Adipocyte (in vitro differentiated cells): ENCODE measurements around the gene GABRR1.

Experiments
- DNase-seq: peaks from one replicate; pipeline ENCODE4 v3.0.0-alpha.2; 2015; ENCODE audit warnings: low read depth
- H3K27me3 ChIP-seq: replicated peaks from 2 replicates; pipeline ENCODE4 v1.7.0; 2013; ENCODE audit warnings: mild to moderate bottlenecking, low read length, moderate library complexity; ENCODE audit not compliant: control insufficient read depth, insufficient read depth
- H3K36me3 ChIP-seq: 2 replicates; pipeline ENCODE4 v1.7.0; 2013; ENCODE audit warnings: low read length, mild to moderate bottlenecking, moderate library complexity; ENCODE audit not compliant: control insufficient read depth, insufficient read depth, severe bottlenecking
- H3K4me1 ChIP-seq: 2 replicates; pipeline ENCODE4 v1.7.0; 2013; ENCODE audit warnings: mild to moderate bottlenecking, low read length, moderate library complexity; ENCODE audit not compliant: control insufficient read depth, insufficient read depth
- H3K4me3 ChIP-seq: 2 replicates; pipeline ENCODE4 v1.7.0; 2013; ENCODE audit warnings: mild to moderate bottlenecking, low read length, moderate library complexity
- H3K9ac ChIP-seq: 2 replicates; pipeline ENCODE4 v1.7.0; 2013; ENCODE audit warnings: mild to moderate bottlenecking, low read length, moderate library complexity
- H3K9me3 ChIP-seq: 2 replicates; pipeline ENCODE4 v1.7.0; 2013; ENCODE audit warnings: mild to moderate bottlenecking, low read length, moderate library complexity; ENCODE audit not compliant: control insufficient read depth

Gene GABRR1

GRCh38 chr6:89160331-89161092, 56.6 kb downstream of the GABRR1 start:
- H3K36me3 ChIP-seq = no peaks in the 10 kb centered on the region

GRCh38 chr6:89154131-89154530, 63.0 kb downstream of the GABRR1 start:
- H3K9me3 ChIP-seq = no peaks in the 10 kb centered on the region
- no peaks in the 10 kb centered on the region for H3K27me3 ChIP-seq
- no peak overlapping the region for H3K4me3 ChIP-seq
- H3K4me1 ChIP-seq = no peaks in the 10 kb centered on the region
- H3K9ac ChIP-seq = no peak overlapping the region
- H3K36me3 ChIP-seq = no peaks in the 10 kb centered on the region
- DNase-seq = peak; percentile 22

More at GRCh38 chr6:89160331-89161092, 56.6 kb downstream of the GABRR1 start:
- H3K27me3 ChIP-seq = no peaks in the 10 kb centered on the region
- no peak for DNase-seq
- H3K4me3 ChIP-seq = no peak overlapping the region
- no peak overlapping the region for H3K9ac ChIP-seq
- no peaks in the 10 kb centered on the region for H3K9me3 ChIP-seq
- no peaks in the 10 kb centered on the region for H3K4me1 ChIP-seq

GRCh38 chr6:89148016-89148750, 69.0 kb downstream of the GABRR1 start:
- peaks cover 3% of the 10 kb centered on the region for H3K4me1 ChIP-seq
- no peak overlapping the region for H3K9ac ChIP-seq
- no peaks in the 10 kb centered on the region for H3K27me3 ChIP-seq
- no peak for DNase-seq
- no peak overlapping the region for H3K4me3 ChIP-seq
- H3K9me3 ChIP-seq = no peaks in the 10 kb centered on the region
- no peaks in the 10 kb centered on the region for H3K36me3 ChIP-seq

- Histone ChIP-seq H3K9ac (peak overlapping the region; percentile 81), H3K4me1 (peaks cover 3% of the 10 kb centered on the region), H3K9me3 (no peaks in the 10 kb centered on the region), H3K4me3 (peak overlapping the region; percentile 89), H3K27me3 (no peaks in the 10 kb centered on the region), H3K36me3 (no peaks in the 10 kb centered on the region)
- DNase-seq = peak; percentile 59
Observed at GRCh38 chr6:89146718-89147700, 70.1 kb downstream of the GABRR1 start.

- DNase-seq = peak; percentile 70
Observed at GRCh38 chr6:89145956-89146717, 71.0 kb downstream of the GABRR1 start, which contains the start of gene PM20D2. Gene PM20D2, plus strand, starts transcription at chr6:89146055. Its CDS starts 90 bp downstream, at chr6:89146145.

GRCh38 chr6:89145091-89145955, 71.8 kb downstream of the GABRR1 start:
- H3K9me3 ChIP-seq = no peaks in the 10 kb centered on the region
- no peaks in the 10 kb centered on the region for H3K36me3 ChIP-seq
- H3K9ac ChIP-seq = peak overlapping the region; percentile 81
- no peaks in the 10 kb centered on the region for H3K27me3 ChIP-seq
- peak; percentile 50 for DNase-seq
- peaks cover 11% of the 10 kb centered on the region for H3K4me1 ChIP-seq
- peak overlapping the region; percentile 89 for H3K4me3 ChIP-seq

More at GRCh38 chr6:89145956-89146717, 71.0 kb downstream of the GABRR1 start, which contains the start of gene PM20D2:
- Histone ChIP-seq H3K4me3 (peak within 1 kb of the TSS; percentile 89), H3K36me3 (no peaks in the 10 kb centered on the region), H3K4me1 (peaks cover 3% of the 10 kb centered on the region), H3K9me3 (no peaks in the 10 kb centered on the region), H3K27me3 (no peaks in the 10 kb centered on the region), H3K9ac (peak within 1 kb of the TSS; percentile 81)

GRCh38 chr6:89144354-89144906, 72.7 kb downstream of the GABRR1 start:
- no peak overlapping the region for H3K9ac ChIP-seq

GRCh38 chr6:89140347-89141156, 76.6 kb downstream of the GABRR1 start:
- H3K9ac ChIP-seq = no peak overlapping the region
- no peaks in the 10 kb centered on the region for H3K36me3 ChIP-seq
- no peaks in the 10 kb centered on the region for H3K27me3 ChIP-seq
- H3K4me1 ChIP-seq = peaks cover 9% of the 10 kb centered on the region
- no peak overlapping the region for H3K4me3 ChIP-seq
- H3K9me3 ChIP-seq = no peaks in the 10 kb centered on the region
- DNase-seq = peak; percentile 57

More at GRCh38 chr6:89144354-89144906, 72.7 kb downstream of the GABRR1 start:
- Histone ChIP-seq H3K27me3 (no peaks in the 10 kb centered on the region), H3K4me1 (peaks cover 13% of the 10 kb centered on the region), H3K4me3 (no peak overlapping the region), H3K36me3 (no peaks in the 10 kb centered on the region), H3K9me3 (no peaks in the 10 kb centered on the region)
- DNase-seq = no peak
